GM12878 (cell line): ENCODE results near the gene YWHAG. TPM values are rescaled to one million over a fixed set of nuclear protein-coding genes. Genes with fewer than 3 reads are reported as not detected.

Experiments used
- ATAC-seq: fragments of 200-7000 bp; cut with Tn5 transposase; 3 replicates; pipeline ENCODE4 v1.9.1; 2020; ENCODE audit warnings: mild to moderate bottlenecking, moderate library complexity
- BruUV-seq: library from RNA; stranded (reverse); fragments of 400-500 nt; replicated peaks from 2 replicates; lab custom pipeline; 2021; lab: Mats Ljungman, UMichigan
- CTCF ChIA-PET: fragments of 300-600 bp; sonication (Branson Sonifier 250); formaldehyde crosslinking; extraction: SDS; loops from one replicate; lab custom pipeline; 2021; ENCODE audit warnings: inconsistent platforms; lab: Yijun Ruan, JAX
- POLR2A ChIA-PET: fragments of 350-600 bp; formaldehyde crosslinking; extraction: SDS; loops from one replicate; lab custom pipeline; 2021; ENCODE audit warnings: inconsistent platforms; lab: Charles Lee
- RAD21 ChIA-PET: fragments of 300-600 bp; sonication (Branson Sonifier 250); formaldehyde crosslinking; loops from one replicate; lab custom pipeline; 2023; ENCODE audit warnings: antibody characterized with exemption; ENCODE audit not compliant: unreplicated experiment; lab: Charles Lee
- SMC1A ChIA-PET: fragments of 300-600 bp; sonication (Branson Sonifier 250); formaldehyde crosslinking; loops from one replicate; lab custom pipeline; 2023; ENCODE audit not compliant: unreplicated experiment, uncharacterized antibody; lab: Charles Lee
- DNase-seq: peaks from one replicate; pipeline ENCODE4 v3.0.0-alpha.2; 2011; ENCODE audit warnings: low read depth, low spot score
- FAIRE-seq: peaks from 3 replicates; lab custom pipeline; 2011; peaks lifted over from hg19 to GRCh38; lab: Jason Lieb, UNC
- H2AFZ ChIP-seq: 2 replicates; pipeline ENCODE4 v1.6.0; 2011; ENCODE audit warnings: low read depth, low read length, control low read depth; ENCODE audit not compliant: control insufficient read depth
- H3K27ac ChIP-seq: 2 replicates; pipeline ENCODE4 v1.5.1; 2011; ENCODE audit warnings: control low read depth; ENCODE audit not compliant: control insufficient read depth, insufficient read depth
- H3K27me3 ChIP-seq, 2 experiments: replicated peaks in 1 of 2; 2 replicates each; pipeline versions ENCODE4 v1.6.0 to v1.6.1; 2011; ENCODE audit warnings: low read length in 1 of 2; ENCODE audit not compliant: control insufficient read depth in 2 of 2, insufficient read depth in 2 of 2
- H3K36me3 ChIP-seq, 2 experiments: 2 replicates each; pipeline ENCODE4 v1.5.1; 2011; ENCODE audit warnings: low read length in 1 of 2; ENCODE audit not compliant: control insufficient read depth in 2 of 2, insufficient read depth in 2 of 2
- H3K4me1 ChIP-seq: 2 replicates; pipeline ENCODE4 v1.6.1; 2011; ENCODE audit warnings: mild to moderate bottlenecking, low read length, moderate library complexity, mixed read lengths; ENCODE audit not compliant: control insufficient read depth, insufficient read depth
- H3K4me2 ChIP-seq: 2 replicates; pipeline ENCODE4 v1.6.0; 2011; ENCODE audit warnings: control low read depth; ENCODE audit not compliant: control insufficient read depth, insufficient read depth
- H3K4me3 ChIP-seq: fragments of 200-600 bp; sonication (generic); 2 replicates; pipeline ENCODE4 v1.5.1; 2016
- H3K79me2 ChIP-seq: 2 replicates; pipeline ENCODE4 v1.6.0; 2011; ENCODE audit warnings: low read length; ENCODE audit not compliant: control insufficient read depth, insufficient read depth
- H3K9ac ChIP-seq: 2 replicates; pipeline ENCODE4 v1.8.0; 2011; ENCODE audit warnings: low read length, control low read depth, mixed read lengths; ENCODE audit not compliant: control insufficient read depth, insufficient read depth
- H3K9me3 ChIP-seq: replicated peaks from 3 replicates; pipeline ENCODE4 v1.5.1; 2011; ENCODE audit warnings: mild to moderate bottlenecking, low read length; ENCODE audit not compliant: control insufficient read depth, insufficient read depth
- H4K20me1 ChIP-seq: 2 replicates; pipeline ENCODE4 v1.6.0; 2011; ENCODE audit not compliant: control insufficient read depth, insufficient read depth
- CHD1 ChIP-seq: IDR thresholded peaks from 2 replicates; pipeline ENCODE4 v1.6.1; 2012; ENCODE audit warnings: low read depth, low read length, improper control_type of control experiment
- CUX1 ChIP-seq: IDR thresholded peaks from 2 replicates; pipeline ENCODE4 v1.6.1; 2012; ENCODE audit warnings: improper control_type of control experiment, low read depth, low read length; ENCODE audit not compliant: insufficient replicate concordance
- ESRRA ChIP-seq: IDR thresholded peaks from 2 replicates; pipeline ENCODE4 v1.6.1; 2012; ENCODE audit warnings: mild to moderate bottlenecking, low read length, improper control_type of control experiment
- GATAD2B ChIP-seq: fragments of 450-650 bp; conservative IDR thresholded peaks from 2 replicates; pipeline ENCODE4 v1.6.1; 2017; ENCODE audit warnings: low read depth, mild to moderate bottlenecking, moderate library complexity
- KDM1A ChIP-seq: fragments of 200-600 bp; sonication (generic); IDR thresholded peaks from 2 replicates; pipeline ENCODE4 v1.6.1; 2016; ENCODE audit warnings: borderline replicate concordance
- MTA2 ChIP-seq: fragments of 450-650 bp; IDR thresholded peaks from 2 replicates; pipeline ENCODE4 v1.6.1; 2016; ENCODE audit warnings: low read depth, mild to moderate bottlenecking, moderate library complexity
- MXI1 ChIP-seq: fragments of 150-350 bp; IDR thresholded peaks from 2 replicates; pipeline ENCODE4 v1.6.1; 2011; ENCODE audit warnings: low read depth, mild to moderate bottlenecking, inconsistent platforms, low read length, improper control_type of control experiment
- MYC ChIP-seq: IDR thresholded peaks from 2 replicates; pipeline ENCODE4 v1.6.1; 2011; ENCODE audit warnings: mild to moderate bottlenecking, low read length, moderate library complexity, inconsistent platforms; ENCODE audit not compliant: insufficient read depth, insufficient replicate concordance, insufficient read length, severe bottlenecking
- PAX5 ChIP-seq: IDR thresholded peaks from 2 replicates; pipeline ENCODE4 v1.6.1; 2011; ENCODE audit warnings: low read depth, low read length, borderline replicate concordance
- RAD51 ChIP-seq: fragments of 450-650 bp; IDR thresholded peaks from 2 replicates; pipeline ENCODE4 v1.6.1; 2016; ENCODE audit warnings: moderate library complexity, mild to moderate bottlenecking, inconsistent platforms
- SMARCA5 ChIP-seq: fragments of 450-650 bp; IDR thresholded peaks from 2 replicates; pipeline ENCODE4 v1.6.1; 2017; ENCODE audit warnings: mild to moderate bottlenecking
- ZBTB40 ChIP-seq: fragments of 450-650 bp; IDR thresholded peaks from 2 replicates; pipeline ENCODE4 v1.6.1; 2016; ENCODE audit warnings: mild to moderate bottlenecking, moderate library complexity, borderline replicate concordance
- WGBS: methylation state at CpG from one replicate; pipeline ENCODE4 v1.1.6; 2016; ENCODE audit warnings: low lambda C conversion rate; ENCODE audit not compliant: insufficient replicate concordance, insufficient coverage; ENCODE audit errors: missing lambda C conversion rate; 5-methylcytosine and 5-hydroxymethylcytosine counted together
- in situ Hi-C: fragments of 300-500 bp; cut with MboI; formaldehyde crosslinking; loops from 9 replicates; pipeline ENCODE4 v1.14.3; 2018; ENCODE audit warnings: mixed read lengths
- intact Hi-C: fragments of 100-400 bp; cut with micrococcal nuclease; formaldehyde crosslinking; loops from one replicate; pipeline ENCODE4 v1.14.2; 2022; ENCODE audit not compliant: unreplicated experiment
- polyA plus RNA-seq, 11 experiments: library from polyadenylated mRNA; depleted of rRNA in 4 of 11; unstranded in 6 of 11; stranded (reverse) in 5 of 11; fragments of >200 nt; fragmentation: Nextera tagmentation in 4 of 11; fragmentation: Illumina TruSeq in 1 of 11; extraction: Ambion mirVana in 4 of 11; extraction: Trizol in 1 of 11; gene quantifications; 1 replicate in 1 of 11; 2 replicates in 10 of 11; pipeline versions ENCODE4 v1.2.1 to v1.2.3, GENCODE V29; 2011 to 2016; ENCODE audit warnings: inconsistent platforms in 2 of 11, missing spikeins in 2 of 11, low read depth in 1 of 11
- total RNA-seq, 4 experiments: library from RNA; depleted of rRNA in 3 of 4; stranded (reverse); fragments of >200 nt in 3 of 4; fragmentation: Illumina TruSeq in 1 of 4; extraction: Trizol in 1 of 4; gene quantifications; 2 replicates each; pipeline versions ENCODE4 v1.2.1 to v1.2.3, GENCODE V29; 2013 to 2021

The YWHAG gene
- total and polyA plus RNA-seq, 10 of the 15 experiments (the other 5 are each of a cell fraction or from before 2014, with no cell fraction given): 20.2 to 157 (median 41.3) TPM

- H3K4me3 ChIP-seq: peak overlapping the region; percentile 95
- DNase-seq: peak; percentile 45
- no peaks in the 10 kb centered on the region for H3K9me3 ChIP-seq
- peak overlapping the region; percentile 75 for H3K9ac ChIP-seq
- ATAC-seq: peak; percentile 79
- peak overlapping the region; percentile 54; the same call in 1 of the 2 replicates for H3K27ac ChIP-seq
- BruUV-seq: no TSS peak
- WGBS: 9% methylated on average over 48 of the region's 56 CpGs
- ChIA-PET POLR2A (interaction anchor here (0.6 to 2.1 kb wide), 6 partner anchors 11 to 57 kb away, joined by 3 to 11 read pairs (median 4); partner anchors contain the start of gene YWHAG), SMC1A (interaction anchor here (0.9 to 1.8 kb wide), 3 partner anchors 11 to 15 kb away, joined by 4 to 9 read pairs (median 4); no protein-coding TSS in a partner anchor), CTCF (interaction anchor here (1.0 to 4.1 kb wide), 3 partner anchors 10 to 12 kb away, joined by 3 to 25 read pairs (median 10); no protein-coding TSS in a partner anchor), RAD21 (interaction anchor here (0.6 to 2.4 kb wide), 5 partner anchors 10 to 121 kb away, joined by 3 to 11 read pairs (median 4); no protein-coding TSS in a partner anchor)
- no peaks in the 10 kb centered on the region for H3K27me3 ChIP-seq
- FAIRE-seq: peak; percentile 88
- H4K20me1 ChIP-seq: no peaks in the 10 kb centered on the region
- in situ Hi-C loops (no loop called here), intact Hi-C loops (no loop called here)
- H2AFZ ChIP-seq: peak overlapping the region; percentile 81
- no peaks in the 10 kb centered on the region; a peak in 1 of 4 replicates for H3K36me3 ChIP-seq
- H3K79me2 ChIP-seq: peaks cover 1% of the 10 kb centered on the region; the same call in 1 of the 2 replicates
- peak overlapping the region; percentile 86 for H3K4me2 ChIP-seq
- peaks cover 3% of the 10 kb centered on the region for H3K4me1 ChIP-seq
- TF ChIP-seq CHD1: no peak
- no peak; the same call in 1 of the 2 replicates for TF ChIP-seq SMARCA5
- no peak for TF ChIP-seq MYC
- no peak for TF ChIP-seq RAD51
- no peak for TF ChIP-seq ZBTB40
- TF ChIP-seq MTA2: no peak
- no peak for TF ChIP-seq GATAD2B
- TF ChIP-seq CUX1: no peak
- TF ChIP-seq ESRRA: no peak
- TF ChIP-seq KDM1A: no peak
- TF ChIP-seq PAX5: 0 out of 2 replicates have a peak, but pooled peaks have one; percentile 7
- TF ChIP-seq MXI1: peak; percentile 19; the same call in 1 of the 2 replicates
Observed at GRCh38 chr7:76303202-76304147, 55.3 kb downstream of the YWHAG start.
